ENCODE measurements around the gene SUSD1. TPM values are rescaled to one million over a fixed set of nuclear protein-coding genes. Genes with fewer than 3 reads are reported as not detected.
A peak's percentile ranks its signal among the peaks of the same experiment; 100 is the strongest.

SUSD1 gene
- total RNA-seq, 4 donors from 2014 or later: 4.7 to 5.8 (median 5.4) TPM

DNA sequence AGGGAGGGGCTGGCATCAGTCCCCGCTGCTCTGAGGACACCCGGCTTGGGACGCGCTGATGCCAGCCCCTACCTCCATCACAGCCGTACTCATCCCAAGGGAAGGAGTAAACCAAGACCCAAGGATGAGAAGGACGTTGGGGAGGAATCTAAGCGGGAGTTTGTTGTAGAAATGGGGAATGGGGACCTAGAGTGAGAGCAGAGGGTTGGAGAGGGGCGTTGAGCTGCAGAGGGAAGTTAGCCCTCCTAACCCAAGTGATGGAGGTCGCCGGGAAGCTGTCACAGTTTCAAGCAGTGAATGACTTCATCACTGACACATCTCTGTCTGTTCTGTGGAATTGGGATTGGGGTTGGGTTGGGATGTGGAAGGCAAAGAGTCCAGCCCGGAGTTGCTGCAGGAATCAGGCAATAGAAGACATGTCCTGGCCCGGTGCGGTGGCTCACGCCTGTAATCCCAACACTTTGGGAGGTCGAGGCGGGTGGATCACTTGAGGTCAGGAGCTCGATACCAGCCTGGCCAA lies 759 bp upstream of the SUSD1 start:
- intact Hi-C loops (cut with DNase I): loop anchor here (10.0 kb wide), 1 partner anchor 159 kb away; the partner anchor contains the start of gene PTBP3
- TF ChIP-seq POLR2AphosphoS5 (IDR thresholded peaks at IDR 0.05) (no peak), POLR2A (IDR thresholded peaks at IDR 0.05; ENCODE audit: low read depth) (no peak), EP300 (IDR thresholded peaks at IDR 0.05) (no peak)
- TF ChIP-seq, protein P1, sequence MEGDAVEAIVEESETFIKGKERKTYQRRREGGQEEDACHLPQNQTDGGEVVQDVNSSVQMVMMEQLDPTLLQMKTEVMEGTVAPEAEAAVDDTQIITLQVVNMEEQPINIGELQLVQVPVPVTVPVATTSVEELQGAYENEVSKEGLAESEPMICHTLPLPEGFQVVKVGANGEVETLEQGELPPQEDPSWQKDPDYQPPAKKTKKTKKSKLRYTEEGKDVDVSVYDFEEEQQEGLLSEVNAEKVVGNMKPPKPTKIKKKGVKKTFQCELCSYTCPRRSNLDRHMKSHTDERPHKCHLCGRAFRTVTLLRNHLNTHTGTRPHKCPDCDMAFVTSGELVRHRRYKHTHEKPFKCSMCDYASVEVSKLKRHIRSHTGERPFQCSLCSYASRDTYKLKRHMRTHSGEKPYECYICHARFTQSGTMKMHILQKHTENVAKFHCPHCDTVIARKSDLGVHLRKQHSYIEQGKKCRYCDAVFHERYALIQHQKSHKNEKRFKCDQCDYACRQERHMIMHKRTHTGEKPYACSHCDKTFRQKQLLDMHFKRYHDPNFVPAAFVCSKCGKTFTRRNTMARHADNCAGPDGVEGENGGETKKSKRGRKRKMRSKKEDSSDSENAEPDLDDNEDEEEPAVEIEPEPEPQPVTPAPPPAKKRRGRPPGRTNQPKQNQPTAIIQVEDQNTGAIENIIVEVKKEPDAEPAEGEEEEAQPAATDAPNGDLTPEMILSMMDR (IDR thresholded peaks at IDR 0.05): no peak
- 73% methylated on average over 17 of the region's 17 CpGs for WGBS
- Histone ChIP-seq H3K9me3 (no peaks in the 10 kb centered on the region), H3K4me1 (peaks cover 5 to 21% (median 18%) of the 10 kb centered on the region in 4 donors), H3K4me3 (peak overlapping the region; percentile 67 to 81 (median 72)), H3K27ac (replicated peaks in 1 of 4) (no peak overlapping the region), H3K27me3 (peaks cover 0 to 18% (median 0%) of the 10 kb centered on the region in 4 donors), H3K36me3 (no peaks in the 10 kb centered on the region)
- no peak for DNase-seq (ENCODE audit: extremely low spot score)

DNA sequence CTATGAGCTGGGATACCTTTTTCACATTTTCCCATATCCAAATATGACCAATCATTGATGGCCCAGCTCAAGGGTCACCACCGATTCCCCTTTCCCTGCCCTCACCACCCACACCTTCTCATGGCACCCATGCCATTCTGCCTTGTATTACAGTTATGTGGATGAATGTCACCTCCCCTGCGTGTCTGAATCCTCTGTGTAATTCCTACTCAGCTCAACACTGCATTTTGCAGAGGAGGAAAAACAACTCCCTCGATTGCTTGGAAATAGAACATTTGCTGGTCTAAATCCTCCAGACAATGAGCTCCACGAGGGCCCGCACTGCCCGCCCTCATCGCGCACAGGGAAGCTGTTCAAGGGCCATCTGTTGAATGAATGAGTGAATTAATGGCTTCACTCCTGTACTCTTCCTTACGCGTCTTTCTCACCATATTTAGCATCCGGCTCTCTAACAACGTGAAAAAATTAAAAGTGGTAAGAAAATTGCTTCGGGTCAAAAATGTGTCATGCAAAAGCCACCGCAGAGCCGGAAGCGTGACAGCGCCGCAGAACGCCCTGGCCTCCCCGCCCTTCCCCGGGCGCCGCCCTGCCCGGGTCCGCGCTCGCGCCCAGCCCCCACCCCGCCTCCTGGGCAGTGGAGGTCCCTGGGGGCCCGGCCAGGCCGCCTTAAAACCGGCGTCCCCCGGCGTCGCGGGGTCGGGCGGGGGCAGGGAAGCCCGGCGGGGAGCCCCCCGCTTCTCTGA lies 704 bp downstream of the SUSD1 start:
- Histone ChIP-seq H3K27me3 (peaks cover 0 to 18% (median 0%) of the 10 kb centered on the region in 4 donors), H3K4me1 (peaks cover 5 to 21% (median 18%) of the 10 kb centered on the region in 4 donors), H3K9me3 (no peaks in the 10 kb centered on the region), H3K36me3 (no peaks in the 10 kb centered on the region), H3K27ac (replicated peaks in 1 of 4) (peak overlapping the region in 1 of 4 donors; percentile 67), H3K4me3 (peak overlapping the region; percentile 67 to 81 (median 72))
- WGBS: 14% methylated on average over 13 of the region's 42 CpGs
- no peak for DNase-seq (ENCODE audit: extremely low spot score)
- intact Hi-C loops (cut with DNase I): loop anchor here (10.0 kb wide), 1 partner anchor 160 kb away; the partner anchor contains the start of gene PTBP3
- TF ChIP-seq EP300 (IDR thresholded peaks at IDR 0.05): no peak
- no peak for TF ChIP-seq POLR2A (IDR thresholded peaks at IDR 0.05; ENCODE audit: low read depth)
- TF ChIP-seq, protein P1 (IDR thresholded peaks at IDR 0.05): no peak
- no peak for TF ChIP-seq POLR2AphosphoS5 (IDR thresholded peaks at IDR 0.05)

DNA sequence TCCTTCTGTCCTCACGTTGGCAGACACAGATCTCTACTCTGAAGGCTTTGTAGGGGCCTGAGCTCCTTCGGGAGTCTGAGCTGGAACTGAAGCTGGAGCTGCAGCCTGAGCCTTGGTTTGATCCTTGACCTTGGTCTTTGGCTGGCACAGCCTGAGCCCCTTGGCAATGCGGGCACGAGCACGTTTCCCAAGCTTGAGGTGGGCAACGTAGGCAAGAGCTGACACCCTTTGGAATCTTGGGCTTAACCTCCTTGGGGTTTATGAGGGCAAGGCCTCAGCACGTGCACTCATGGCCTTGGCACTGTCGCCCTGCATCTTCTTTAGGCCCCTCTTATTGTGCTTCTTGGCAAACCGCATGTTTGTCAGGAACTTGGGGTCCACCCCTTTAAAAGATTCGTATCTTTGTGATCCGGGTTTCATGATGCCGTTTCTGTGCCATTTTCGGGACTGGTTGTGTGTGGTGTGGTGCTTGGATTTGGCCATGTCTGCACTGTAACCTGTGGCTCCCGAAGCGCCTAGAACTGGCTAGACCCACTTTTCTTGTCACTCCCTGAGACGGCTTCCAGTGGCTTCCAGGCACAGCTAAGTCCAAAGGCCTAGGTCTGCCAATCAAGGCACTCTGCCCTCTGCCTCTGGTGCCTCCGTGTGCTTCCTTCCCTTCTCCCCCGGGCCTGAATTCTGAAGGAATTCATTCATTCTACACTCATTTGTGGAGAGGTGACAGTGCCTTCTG lies 1.4 kb downstream of the SUSD1 start:
- WGBS: 92% methylated on average over 12 of the region's 18 CpGs
- Histone ChIP-seq H3K4me1 (peaks cover 5 to 21% (median 18%) of the 10 kb centered on the region in 4 donors), H3K4me3 (peak overlapping the region in 1 of 4 donors; percentile 81), H3K27ac (replicated peaks in 1 of 4) (no peak overlapping the region), H3K9me3 (no peaks in the 10 kb centered on the region), H3K36me3 (no peaks in the 10 kb centered on the region), H3K27me3 (peaks cover 0 to 18% (median 0%) of the 10 kb centered on the region in 4 donors)
- no peak for DNase-seq (ENCODE audit: extremely low spot score)
- TF ChIP-seq EP300 (IDR thresholded peaks at IDR 0.05): no peak
- no peak for TF ChIP-seq POLR2AphosphoS5 (IDR thresholded peaks at IDR 0.05)
- TF ChIP-seq, protein P1 (IDR thresholded peaks at IDR 0.05): no peak
- TF ChIP-seq POLR2A (IDR thresholded peaks at IDR 0.05; ENCODE audit: low read depth): no peak
- intact Hi-C loops (cut with DNase I): loop anchor here (10.0 kb wide), 1 partner anchor 161 kb away; the partner anchor contains the start of gene PTBP3

- Histone ChIP-seq H3K27ac (replicated peaks in 1 of 4) (no peak overlapping the region), H3K27me3 (peaks cover 0 to 17% (median 0%) of the 10 kb centered on the region in 4 donors), H3K36me3 (no peaks in the 10 kb centered on the region), H3K4me1 (peaks cover 5 to 26% (median 18%) of the 10 kb centered on the region in 4 donors), H3K4me3 (no peak overlapping the region), H3K9me3 (no peaks in the 10 kb centered on the region)
- TF ChIP-seq, protein P1 (IDR thresholded peaks at IDR 0.05): no peak
- TF ChIP-seq EP300 (IDR thresholded peaks at IDR 0.05) (no peak), POLR2AphosphoS5 (IDR thresholded peaks at IDR 0.05) (no peak)
- intact Hi-C loops (cut with DNase I): loop anchor here (10.0 kb wide), 1 partner anchor 164 kb away; the partner anchor contains the start of gene PTBP3
- 88% methylated on average over 5 of the region's 5 CpGs for WGBS
- no peak for DNase-seq (ENCODE audit: extremely low spot score)
These were observed 4.1 kb downstream of the SUSD1 start for GRCh38 chr9:112170968-112171367.
